GM12878 (cell line): Measurements from ENCODE around the gene TTC9B.

Experiments used
- ATF2 ChIP-seq: IDR thresholded peaks from 2 replicates; pipeline ENCODE4 v1.6.1; 2012; ENCODE audit warnings: low read length, inconsistent platforms
- CEBPZ ChIP-seq: fragments of 150-350 bp; IDR thresholded peaks from 2 replicates; pipeline ENCODE4 v1.6.1; 2016; ENCODE audit warnings: low read depth, low read length
- CHD2 ChIP-seq: IDR thresholded peaks from 2 replicates; pipeline ENCODE4 v1.6.1; 2011; ENCODE audit warnings: low read depth, low read length, improper control_type of control experiment, borderline replicate concordance
- FOS ChIP-seq: IDR thresholded peaks from 3 replicates; pipeline ENCODE4 v1.6.1; 2011; ENCODE audit warnings: borderline replicate concordance; ENCODE audit not compliant: insufficient read length; ENCODE audit errors: extremely low read depth
- GABPA ChIP-seq: IDR thresholded peaks from 2 replicates; pipeline ENCODE4 v1.6.1; 2014; ENCODE audit warnings: antibody characterized with exemption, low read depth, mild to moderate bottlenecking, inconsistent platforms
- MTA3 ChIP-seq: IDR thresholded peaks from 2 replicates; pipeline ENCODE4 v1.6.1; 2012; ENCODE audit warnings: low read length, inconsistent platforms, borderline replicate concordance
- NFYB ChIP-seq: IDR thresholded peaks from 2 replicates; pipeline ENCODE4 v1.6.1; 2011; ENCODE audit warnings: low read depth, mild to moderate bottlenecking, low read length, improper control_type of control experiment, moderate library complexity; ENCODE audit not compliant: insufficient read depth
- SP1 ChIP-seq: IDR thresholded peaks from one replicate; pipeline ENCODE4 v1.6.1; 2011; ENCODE audit warnings: low read depth, low read length
- TF ChIP-seq, protein P1 (sequence below), 3 experiments: IDR thresholded peaks in 2 of 3; conservative IDR thresholded peaks in 1 of 3; 2 replicates each; pipeline ENCODE4 v1.5.1; 2011; ENCODE audit warnings: low read depth in 3 of 3, low read length in 3 of 3, mild to moderate bottlenecking in 3 of 3, control low read depth in 2 of 3, moderate library complexity in 2 of 3, inconsistent platforms in 1 of 3, mixed read lengths in 1 of 3; ENCODE audit not compliant: control insufficient read depth in 2 of 3, insufficient read depth in 1 of 3; ENCODE audit errors: extremely low read depth in 1 of 3

DNA sequence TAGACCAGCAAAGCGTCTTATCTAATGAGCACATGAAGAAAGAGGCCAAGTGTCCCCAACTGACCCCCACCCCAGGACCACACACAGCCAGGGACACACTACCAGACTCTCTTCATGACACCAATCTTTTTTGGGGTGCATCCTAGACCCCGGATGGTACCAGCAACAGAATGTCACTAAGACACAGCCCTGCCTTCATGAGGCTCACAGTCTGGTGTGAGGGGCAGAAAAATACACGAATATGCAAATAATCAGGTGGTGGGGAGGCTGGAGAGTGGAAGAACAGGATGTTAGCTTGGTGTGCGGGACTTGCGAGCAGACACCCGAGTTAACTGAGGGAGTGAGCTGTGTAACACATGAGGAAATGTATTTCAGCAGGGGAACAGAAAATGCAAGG is 49.4 kb upstream of the TTC9B start:
- no peak for TF ChIP-seq FOS
- TF ChIP-seq SP1, result no peak
- TF ChIP-seq MTA3, result no peak
- TF ChIP-seq NFYB, result no peak
- TF ChIP-seq, protein P1, sequence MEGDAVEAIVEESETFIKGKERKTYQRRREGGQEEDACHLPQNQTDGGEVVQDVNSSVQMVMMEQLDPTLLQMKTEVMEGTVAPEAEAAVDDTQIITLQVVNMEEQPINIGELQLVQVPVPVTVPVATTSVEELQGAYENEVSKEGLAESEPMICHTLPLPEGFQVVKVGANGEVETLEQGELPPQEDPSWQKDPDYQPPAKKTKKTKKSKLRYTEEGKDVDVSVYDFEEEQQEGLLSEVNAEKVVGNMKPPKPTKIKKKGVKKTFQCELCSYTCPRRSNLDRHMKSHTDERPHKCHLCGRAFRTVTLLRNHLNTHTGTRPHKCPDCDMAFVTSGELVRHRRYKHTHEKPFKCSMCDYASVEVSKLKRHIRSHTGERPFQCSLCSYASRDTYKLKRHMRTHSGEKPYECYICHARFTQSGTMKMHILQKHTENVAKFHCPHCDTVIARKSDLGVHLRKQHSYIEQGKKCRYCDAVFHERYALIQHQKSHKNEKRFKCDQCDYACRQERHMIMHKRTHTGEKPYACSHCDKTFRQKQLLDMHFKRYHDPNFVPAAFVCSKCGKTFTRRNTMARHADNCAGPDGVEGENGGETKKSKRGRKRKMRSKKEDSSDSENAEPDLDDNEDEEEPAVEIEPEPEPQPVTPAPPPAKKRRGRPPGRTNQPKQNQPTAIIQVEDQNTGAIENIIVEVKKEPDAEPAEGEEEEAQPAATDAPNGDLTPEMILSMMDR (IDR thresholded peaks at IDR 0.05 in 2 of 3, conservative IDR thresholded peaks at IDR 0.05 in 1 of 3; ENCODE audit: control insufficient read depth in 2 of 3, extremely low read depth in 1 of 3, insufficient read depth in 1 of 3, low read depth in 3 of 3, low read length in 3 of 3), result no peak
- no peak for TF ChIP-seq CEBPZ
- TF ChIP-seq GABPA, result no peak
- no peak for TF ChIP-seq CHD2
- TF ChIP-seq ATF2, result no peak
